Iris pigment epithelial cell (primary cell): ENCODE results near the gene EPHA6.
"Not testable (repeated sequence)": the region's sequence is repeated elsewhere in the genome, so short reads cannot be mapped to it uniquely, and the experiment has no call there.

Experiments
- DNase-seq: peaks from one replicate; pipeline ENCODE4 v3.0.0-alpha.2; 2011; ENCODE audit warnings: low read depth

EPHA6 gene

GRCh38 chr3:96915445-96915844 lies 101.1 kb downstream of the EPHA6 start:
- DNase-seq = no peak

- no peak for DNase-seq
Measured at GRCh38 chr3:96931119-96931862, 116.9 kb downstream of the EPHA6 start.

GRCh38 chr3:96942131-96942530 lies 127.7 kb downstream of the EPHA6 start:
- not testable (repeated sequence) for DNase-seq

- no peak for DNase-seq
Measured at GRCh38 chr3:96958856-96959255, 144.5 kb downstream of the EPHA6 start.

- DNase-seq = no peak
Measured at GRCh38 chr3:96959474-96959873, 145.1 kb downstream of the EPHA6 start.

GRCh38 chr3:96959901-96960641 lies 145.7 kb downstream of the EPHA6 start:
- no peak for DNase-seq

GRCh38 chr3:96960661-96961330 lies 146.4 kb downstream of the EPHA6 start:
- DNase-seq = no peak

GRCh38 chr3:96961576-96961975 lies 147.2 kb downstream of the EPHA6 start:
- DNase-seq = no peak

- peak; percentile 1 for DNase-seq
Measured at GRCh38 chr3:96966181-96966929, 152.0 kb downstream of the EPHA6 start.

- DNase-seq = peak; percentile 8
Measured at GRCh38 chr3:96970211-96970610, 155.8 kb downstream of the EPHA6 start.

GRCh38 chr3:96977671-96978070 lies 163.3 kb downstream of the EPHA6 start:
- DNase-seq = no peak

GRCh38 chr3:96983716-96984115 lies 169.3 kb downstream of the EPHA6 start:
- DNase-seq = not testable (repeated sequence)

GRCh38 chr3:96986241-96986640 lies 171.8 kb downstream of the EPHA6 start:
- no peak for DNase-seq

GRCh38 chr3:96991231-96991630 lies 176.8 kb downstream of the EPHA6 start:
- DNase-seq = no peak

GRCh38 chr3:96991800-96992365 lies 177.5 kb downstream of the EPHA6 start:
- no peak for DNase-seq

- DNase-seq = no peak
Measured at GRCh38 chr3:96994988-96995387, 180.6 kb downstream of the EPHA6 start.

- no peak for DNase-seq
Measured at GRCh38 chr3:96996009-96996408, 181.6 kb downstream of the EPHA6 start.

GRCh38 chr3:97001611-97002010 lies 187.2 kb downstream of the EPHA6 start:
- DNase-seq = no peak

GRCh38 chr3:97009427-97010019 lies 195.1 kb downstream of the EPHA6 start:
- DNase-seq = no peak

GRCh38 chr3:97010881-97011657 lies 196.7 kb downstream of the EPHA6 start:
- no peak for DNase-seq

- DNase-seq = no peak
Measured at GRCh38 chr3:97021778-97022177, 207.4 kb downstream of the EPHA6 start.
